HG02885 (cell line): ENCODE measurements around the gene GPRASP1.

Experiments
- ATAC-seq: cut with Tn5 transposase; IDR thresholded peaks from one replicate; pipeline ENCODE4 v1.9.1; 2021; ENCODE audit warnings: mild to moderate bottlenecking; ENCODE audit not compliant: unreplicated experiment, poor library complexity

GPRASP1 gene

DNA sequence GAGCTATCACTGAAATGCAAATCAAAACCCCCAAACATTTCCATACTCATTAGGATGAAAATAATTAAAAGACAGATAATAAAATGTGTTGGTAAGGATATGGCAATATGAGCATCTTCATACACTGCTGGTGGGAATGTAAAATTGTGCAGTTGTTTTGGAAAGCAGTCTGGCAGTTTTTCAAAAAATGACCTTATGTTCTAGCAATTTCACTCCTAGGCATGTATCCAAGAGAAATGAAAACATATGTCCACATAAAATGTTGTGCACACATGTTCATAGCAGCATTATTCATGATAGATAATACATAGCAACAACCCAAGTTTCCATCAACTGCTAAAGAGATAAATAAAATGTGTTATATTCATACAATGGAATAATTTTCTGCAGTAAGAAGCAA, 46.2 kb downstream of the GPRASP1 start:
- ATAC-seq = no peak
